Psoas muscle (tissue), 8 donors: ENCODE measurements around the gene KRT39. TPM values are rescaled to one million over a fixed set of nuclear protein-coding genes. Genes with fewer than 3 reads are reported as not detected.

Experiments used
- ATAC-seq, 4 donors: fragments of 200-7000 bp; cut with Tn5 transposase; one replicate each; pipeline ENCODE4 v1.9.1; 2020; ENCODE audit warnings: moderate library complexity in 3 of 4, mild to moderate bottlenecking in 2 of 4
- DNase-seq, 2 donors: peaks; one replicate each; pipeline ENCODE4 v3.0.0-alpha.2; 2020
- H3K27ac ChIP-seq: fragments of 200-600 bp; one replicate; pipeline ENCODE4 v1.8.0; 2022
- H3K27me3 ChIP-seq, 3 donors: fragments of 200-600 bp in 1 of 3; one replicate each; pipeline versions ENCODE4 v1.6.1 to v1.8.0; 2013 to 2022; ENCODE audit warnings: low read length in 2 of 3, mild to moderate bottlenecking in 2 of 3, moderate library complexity in 1 of 3; ENCODE audit not compliant: insufficient read depth in 3 of 3
- H3K36me3 ChIP-seq, 2 donors: fragments of 200-600 bp in 1 of 2; one replicate each; pipeline versions ENCODE4 v1.6.1 to v1.8.0; 2013 to 2022; ENCODE audit warnings: low read depth in 1 of 2, mild to moderate bottlenecking in 1 of 2, moderate library complexity in 1 of 2; ENCODE audit not compliant: insufficient read depth in 1 of 2
- H3K4me1 ChIP-seq: fragments of 200-600 bp; one replicate; pipeline ENCODE4 v1.8.0; 2022
- H3K4me3 ChIP-seq: fragments of 200-600 bp; one replicate; pipeline ENCODE4 v1.8.0; 2022; ENCODE audit warnings: mild to moderate bottlenecking
- H3K9me3 ChIP-seq: fragments of 200-600 bp; one replicate; pipeline ENCODE4 v1.8.0; 2022
- WGBS, 3 donors: extraction: QIAGEN DNeasy Blood & Tissue Kit; methylation state at CpG; one replicate each; pipeline versions ENCODE4 v1.1.6 to v1.1.7; 2013; 5-methylcytosine and 5-hydroxymethylcytosine counted together
- intact Hi-C, 2 donors: fragments of 100-400 bp; cut with DNase I; formaldehyde crosslinking; loops; one replicate each; pipeline versions ENCODE4 v1.11.0 to v1.14.2; 2022
- long read RNA-seq, 2 donors: library from polyadenylated mRNA; unstranded; transcript quantifications; one replicate each; pipeline ENCODE4 v2.0.0, GENCODE V29; 2021
- polyA plus RNA-seq, 3 donors: library from polyadenylated mRNA; stranded (reverse); fragments of 200-250 nt; gene quantifications; one replicate each; pipeline ENCODE4 v1.2.3, GENCODE V29; 2013
- total RNA-seq, 4 donors: library from RNA; stranded (reverse); fragmentation: NEBNext Ultra II Directional in 2 of 4; extraction: Animal tissue kit (Norgen Biotek cat#: 25700) in 2 of 4; gene quantifications; one replicate each; pipeline versions ENCODE4 v1.2.1 to v1.2.4, GENCODE V29; 2021 to 2023
- TF ChIP-seq, protein P1 (sequence below): fragments of 200-600 bp; IDR thresholded peaks from one replicate; pipeline ENCODE4 v1.8.0; 2022; ENCODE audit warnings: antibody characterized with exemption
- donor health status: healthy with polysubstance abuse.
- donor health status: DM: no; HTN: no; CAD: no; lungs with moderate emphysema.
- donor health status: Bipolar disorder and iron deficiency.
- donor health status: healthy.
- donor health status: DM: yes; HTN: yes; CAD: no.
- donor health status: DM: no; HTN: no; CAD: no.
- donor health status: DM: no; HTN: no; CAD: no.
- donor health status: DM: yes; HTN: yes; CAD: no.

The KRT39 gene
- total RNA-seq (not detected), polyA plus RNA-seq (not detected)
- long read RNA-seq, donor 1 = 0 reads
- long read RNA-seq, donor 2 = 0 reads

DNA sequence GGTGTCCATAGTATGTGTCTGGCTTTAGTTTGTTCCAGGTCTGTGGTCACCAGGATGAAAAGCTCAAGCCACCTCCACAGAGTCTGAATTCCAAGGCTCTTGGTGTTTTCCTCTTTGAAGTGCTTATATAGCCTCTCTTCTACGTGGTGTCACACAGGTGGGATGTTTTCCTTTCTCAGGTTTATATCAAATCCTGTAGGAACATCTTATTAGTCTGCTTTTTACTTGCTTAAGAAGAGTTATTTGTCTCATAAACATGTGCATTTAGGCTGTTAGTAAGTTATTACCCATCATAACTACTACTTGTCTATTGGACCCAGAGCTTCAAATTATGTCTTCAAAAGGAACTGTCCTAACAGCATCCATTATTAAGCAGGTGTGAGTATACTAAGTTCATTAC, at the start of gene KRT39:
Gene KRT39 (minus strand): TSS at position 101 of the 400 bp plus-strand sequence. CDS start 92 bp downstream, at position 9.
- no peaks in the 10 kb centered on the region for H3K4me1 ChIP-seq
- no peak within 1 kb of the TSS for H3K27ac ChIP-seq
- no peaks in the 10 kb centered on the region for H3K36me3 ChIP-seq
- TF ChIP-seq, protein P1, sequence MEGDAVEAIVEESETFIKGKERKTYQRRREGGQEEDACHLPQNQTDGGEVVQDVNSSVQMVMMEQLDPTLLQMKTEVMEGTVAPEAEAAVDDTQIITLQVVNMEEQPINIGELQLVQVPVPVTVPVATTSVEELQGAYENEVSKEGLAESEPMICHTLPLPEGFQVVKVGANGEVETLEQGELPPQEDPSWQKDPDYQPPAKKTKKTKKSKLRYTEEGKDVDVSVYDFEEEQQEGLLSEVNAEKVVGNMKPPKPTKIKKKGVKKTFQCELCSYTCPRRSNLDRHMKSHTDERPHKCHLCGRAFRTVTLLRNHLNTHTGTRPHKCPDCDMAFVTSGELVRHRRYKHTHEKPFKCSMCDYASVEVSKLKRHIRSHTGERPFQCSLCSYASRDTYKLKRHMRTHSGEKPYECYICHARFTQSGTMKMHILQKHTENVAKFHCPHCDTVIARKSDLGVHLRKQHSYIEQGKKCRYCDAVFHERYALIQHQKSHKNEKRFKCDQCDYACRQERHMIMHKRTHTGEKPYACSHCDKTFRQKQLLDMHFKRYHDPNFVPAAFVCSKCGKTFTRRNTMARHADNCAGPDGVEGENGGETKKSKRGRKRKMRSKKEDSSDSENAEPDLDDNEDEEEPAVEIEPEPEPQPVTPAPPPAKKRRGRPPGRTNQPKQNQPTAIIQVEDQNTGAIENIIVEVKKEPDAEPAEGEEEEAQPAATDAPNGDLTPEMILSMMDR = no peak
- H3K9me3 ChIP-seq = no peaks in the 10 kb centered on the region
- DNase-seq (no peak), ATAC-seq (no peak)
- peaks cover 0 to 5% (median 0%) of the 10 kb centered on the region in 3 donors for H3K27me3 ChIP-seq
- H3K4me3 ChIP-seq = no peak within 1 kb of the TSS
- 28 to 63% (median 39%) methylated on average over 1 of the region's 1 CpG for WGBS, 3 donors
- intact Hi-C loops = no loop called here

DNA sequence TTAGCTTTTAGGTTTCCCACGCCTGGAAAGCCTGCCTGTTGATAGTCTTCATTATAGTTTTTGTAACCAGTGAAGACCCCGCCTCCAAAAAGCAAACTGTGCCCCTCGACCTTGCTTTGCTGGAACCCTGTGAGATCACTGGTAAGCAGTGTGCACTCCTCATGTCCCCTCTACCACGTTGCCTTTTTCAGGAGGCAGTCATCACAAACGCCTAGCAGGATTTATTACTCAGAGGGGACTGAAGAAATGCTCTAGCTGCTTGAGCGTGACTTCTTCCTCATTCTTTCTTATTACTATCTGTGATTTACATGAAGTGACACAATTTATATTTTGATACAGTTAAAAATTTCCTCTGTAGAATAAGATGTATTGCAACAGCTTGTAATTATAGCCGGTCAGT, 48.7 kb upstream of the KRT39 start:
- no peak overlapping the region for H3K4me3 ChIP-seq
- TF ChIP-seq, protein P1 = no peak
- ATAC-seq (no peak), DNase-seq (no peak)
- 65 to 68% (median 67%) methylated on average over 7 of the region's 7 CpGs for WGBS, 3 donors
- H3K4me1 ChIP-seq = no peaks in the 10 kb centered on the region
- intact Hi-C loops = no loop called here
- H3K36me3 ChIP-seq = no peaks in the 10 kb centered on the region
- H3K9me3 ChIP-seq = no peaks in the 10 kb centered on the region
- H3K27ac ChIP-seq = no peak overlapping the region
- peaks cover 0 to 4% (median 0%) of the 10 kb centered on the region in 3 donors for H3K27me3 ChIP-seq

DNA sequence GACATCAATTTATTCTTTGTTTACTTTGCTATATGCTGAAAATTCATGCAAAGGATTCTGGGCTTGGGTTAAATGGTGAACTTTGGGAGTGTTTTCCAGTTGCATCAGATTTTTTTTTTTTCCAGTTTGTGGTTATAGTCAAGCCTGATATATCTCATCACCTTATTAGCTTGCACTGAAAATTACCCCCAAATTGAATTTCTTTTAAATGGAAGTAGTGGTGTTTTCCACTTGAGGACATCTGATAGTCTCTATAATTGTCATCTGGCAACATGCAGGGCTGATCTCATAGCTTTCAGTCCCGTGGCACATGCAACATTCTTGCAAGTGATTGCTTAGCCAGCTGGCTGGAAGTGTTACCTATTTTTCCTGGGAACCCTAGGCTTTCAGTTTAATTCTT, 46.9 kb upstream of the KRT39 start:
- 6 to 10% (median 7%) methylated on average over 1 of the region's 1 CpG for WGBS, 3 donors
- no peak overlapping the region for H3K4me3 ChIP-seq
- TF ChIP-seq, protein P1 = no peak
- no peak overlapping the region for H3K27ac ChIP-seq
- H3K27me3 ChIP-seq = peaks cover 0 to 4% (median 0%) of the 10 kb centered on the region in 3 donors
- ATAC-seq = peak in 3 of 4 donors; percentile 44 to 65 (median 61)
- H3K9me3 ChIP-seq = no peaks in the 10 kb centered on the region
- H3K36me3 ChIP-seq = no peaks in the 10 kb centered on the region
- intact Hi-C loops = no loop called here
- no peaks in the 10 kb centered on the region for H3K4me1 ChIP-seq
- no peak for DNase-seq

DNA sequence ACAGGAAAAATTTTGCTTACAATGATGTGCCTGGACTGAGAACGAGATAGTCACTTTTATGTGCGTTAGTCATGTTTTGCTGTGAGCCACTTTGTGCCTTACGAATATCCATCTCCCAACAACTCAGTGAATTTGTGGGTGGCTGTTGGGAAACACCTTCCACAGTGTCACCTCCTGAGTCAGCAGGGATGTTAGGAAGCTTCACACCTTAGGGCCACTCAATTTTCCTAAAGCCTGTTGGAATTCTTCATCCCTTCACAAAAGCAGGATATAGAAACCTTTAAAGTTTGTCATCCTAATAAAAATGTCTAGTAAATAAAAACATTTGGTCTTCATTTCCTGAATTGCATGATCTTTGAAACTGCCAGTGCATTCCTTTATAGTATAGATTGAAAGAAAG, 46.4 kb upstream of the KRT39 start:
- WGBS, 3 donors = 64 to 77% (median 69%) methylated on average over 3 of the region's 3 CpGs
- no peak for DNase-seq
- no peaks in the 10 kb centered on the region for H3K4me1 ChIP-seq
- ATAC-seq = no peak
- intact Hi-C loops = no loop called here
- H3K9me3 ChIP-seq = no peaks in the 10 kb centered on the region
- peaks cover 0 to 4% (median 0%) of the 10 kb centered on the region in 3 donors for H3K27me3 ChIP-seq
- no peak overlapping the region for H3K4me3 ChIP-seq
- TF ChIP-seq, protein P1 = no peak
- H3K27ac ChIP-seq = no peak overlapping the region
- H3K36me3 ChIP-seq = no peaks in the 10 kb centered on the region
